Activated CD4-positive, alpha-beta T cell treated with anti-CD3 and anti-CD28 coated beads, Interleukin-2, amount 50 U/mL, for 24 hours (primary cell): ENCODE results near the gene CHRDL2.

Source experiments
- DNase-seq, 2 donors: peaks; one replicate each; pipeline ENCODE4 v3.0.0-alpha.2; 2020; ENCODE audit warnings: low read depth in 1 of 2, low spot score in 1 of 2

CHRDL2 gene

GRCh38 chr11:74687237-74688023 lies 43.8 kb downstream of the CHRDL2 start:
- DNase-seq = no peak

- DNase-seq = no peak
These were observed 44.4 kb downstream of the CHRDL2 start for GRCh38 chr11:74686792-74687191.

GRCh38 chr11:74685905-74686304 lies 45.3 kb downstream of the CHRDL2 start:
- no peak for DNase-seq

- DNase-seq = no peak
These were observed 45.9 kb downstream of the CHRDL2 start for GRCh38 chr11:74685338-74685737.

GRCh38 chr11:74684661-74685060 lies 46.6 kb downstream of the CHRDL2 start:
- no peak for DNase-seq

GRCh38 chr11:74683941-74684481 lies 47.2 kb downstream of the CHRDL2 start:
- DNase-seq = no peak

- DNase-seq = no peak
These were observed 47.9 kb downstream of the CHRDL2 start for GRCh38 chr11:74683279-74683871.

- DNase-seq = no peak
These were observed 48.4 kb downstream of the CHRDL2 start for GRCh38 chr11:74682731-74683278.

- no peak for DNase-seq
These were observed 49.3 kb downstream of the CHRDL2 start for GRCh38 chr11:74681686-74682651.

GRCh38 chr11:74680703-74681531 lies 50.3 kb downstream of the CHRDL2 start:
- DNase-seq = no peak

- DNase-seq = no peak
These were observed 51.1 kb downstream of the CHRDL2 start for GRCh38 chr11:74680035-74680671.

GRCh38 chr11:74679513-74679865 lies 51.7 kb downstream of the CHRDL2 start:
- DNase-seq = no peak

GRCh38 chr11:74678591-74679512 lies 52.4 kb downstream of the CHRDL2 start:
- no peak for DNase-seq

GRCh38 chr11:74678041-74678440 lies 53.2 kb downstream of the CHRDL2 start:
- DNase-seq = no peak

GRCh38 chr11:74677131-74677530 lies 54.1 kb downstream of the CHRDL2 start:
- no peak for DNase-seq

GRCh38 chr11:74676596-74676995 lies 54.6 kb downstream of the CHRDL2 start:
- no peak for DNase-seq

- DNase-seq = no peak
These were observed 55.5 kb downstream of the CHRDL2 start for GRCh38 chr11:74675761-74676160.

GRCh38 chr11:74673693-74674360 lies 57.4 kb downstream of the CHRDL2 start:
- DNase-seq = no peak
